ENCODE results near the gene USP28.

USP28 gene

DNA sequence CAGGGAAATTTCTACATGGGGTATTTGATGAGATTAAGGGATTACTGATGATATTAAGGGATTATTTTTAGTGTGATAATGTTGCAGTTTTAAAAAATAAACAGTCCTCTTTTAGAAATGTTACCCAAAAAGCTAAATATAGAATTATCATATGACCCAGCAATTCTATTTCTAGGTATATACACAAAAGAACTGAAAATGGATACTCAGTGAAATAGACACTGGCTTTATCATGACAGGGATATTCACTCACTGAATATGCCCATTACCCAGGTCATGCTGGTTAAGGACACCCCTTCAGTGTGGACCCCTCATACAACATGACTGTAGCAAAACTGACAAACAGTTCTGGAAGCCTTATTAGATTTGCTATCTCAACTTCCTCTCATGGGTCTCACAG, 27.8 kb downstream of the USP28 start:
- POLR2A ChIA-PET: no interaction called here
- CTCF ChIA-PET: no interaction called here
- H3K4me3 ChIP-seq (ENCODE audit: low read depth, low read length): no peak overlapping the region
- TF ChIP-seq, protein P1, sequence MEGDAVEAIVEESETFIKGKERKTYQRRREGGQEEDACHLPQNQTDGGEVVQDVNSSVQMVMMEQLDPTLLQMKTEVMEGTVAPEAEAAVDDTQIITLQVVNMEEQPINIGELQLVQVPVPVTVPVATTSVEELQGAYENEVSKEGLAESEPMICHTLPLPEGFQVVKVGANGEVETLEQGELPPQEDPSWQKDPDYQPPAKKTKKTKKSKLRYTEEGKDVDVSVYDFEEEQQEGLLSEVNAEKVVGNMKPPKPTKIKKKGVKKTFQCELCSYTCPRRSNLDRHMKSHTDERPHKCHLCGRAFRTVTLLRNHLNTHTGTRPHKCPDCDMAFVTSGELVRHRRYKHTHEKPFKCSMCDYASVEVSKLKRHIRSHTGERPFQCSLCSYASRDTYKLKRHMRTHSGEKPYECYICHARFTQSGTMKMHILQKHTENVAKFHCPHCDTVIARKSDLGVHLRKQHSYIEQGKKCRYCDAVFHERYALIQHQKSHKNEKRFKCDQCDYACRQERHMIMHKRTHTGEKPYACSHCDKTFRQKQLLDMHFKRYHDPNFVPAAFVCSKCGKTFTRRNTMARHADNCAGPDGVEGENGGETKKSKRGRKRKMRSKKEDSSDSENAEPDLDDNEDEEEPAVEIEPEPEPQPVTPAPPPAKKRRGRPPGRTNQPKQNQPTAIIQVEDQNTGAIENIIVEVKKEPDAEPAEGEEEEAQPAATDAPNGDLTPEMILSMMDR (IDR thresholded peaks at IDR 0.05; ENCODE audit: insufficient read depth, low read length, missing control alignments): no peak
- DNase-seq (ENCODE audit: low read depth, low spot score): no peak

DNA sequence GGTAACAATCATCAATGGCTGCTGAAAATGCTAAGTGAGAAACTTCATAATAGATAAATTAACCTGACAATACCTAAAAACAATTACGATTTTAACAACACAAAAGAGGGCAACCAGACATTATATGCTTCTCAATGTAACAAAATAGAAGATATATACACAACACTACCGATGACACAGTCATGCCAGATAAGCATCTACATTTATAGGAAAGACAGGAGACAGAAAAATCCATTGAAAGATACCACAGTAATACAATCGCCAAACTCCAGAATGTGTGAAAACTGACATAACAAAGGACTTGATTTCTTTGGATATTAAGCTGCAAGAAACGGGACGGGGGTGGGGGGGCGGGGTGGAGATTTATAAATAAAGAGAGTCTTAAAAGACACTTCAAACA, 28.3 kb downstream of the USP28 start:
- ChIA-PET CTCF (no interaction called here), POLR2A (no interaction called here)
- no peak for DNase-seq (ENCODE audit: low read depth, low spot score)
- no peak overlapping the region for H3K4me3 ChIP-seq (ENCODE audit: low read depth, low read length)
- TF ChIP-seq, protein P1 (IDR thresholded peaks at IDR 0.05; ENCODE audit: insufficient read depth, low read length, missing control alignments): no peak

DNA sequence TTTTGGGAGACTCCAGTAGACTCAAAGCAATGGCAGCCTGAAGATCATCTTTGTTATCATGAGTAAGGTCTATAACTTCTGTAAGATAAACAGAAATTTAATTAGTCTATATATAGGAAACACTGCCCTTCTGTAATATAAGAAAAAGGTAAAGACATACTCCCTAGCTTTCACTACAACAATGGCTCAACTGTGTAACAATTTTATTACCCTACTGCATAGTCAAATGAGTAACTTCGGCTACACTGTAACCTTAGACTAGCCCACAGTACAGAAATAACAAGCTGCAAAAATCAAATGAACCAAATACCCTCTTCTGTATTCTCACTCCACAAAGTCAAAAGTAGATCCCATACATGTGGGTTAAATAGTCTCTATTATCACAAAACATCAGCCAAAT, 33.7 kb downstream of the USP28 start:
- ChIA-PET POLR2A (no interaction called here), CTCF (no interaction called here)
- TF ChIP-seq, protein P1 (IDR thresholded peaks at IDR 0.05; ENCODE audit: insufficient read depth, low read length, missing control alignments): no peak
- H3K4me3 ChIP-seq (ENCODE audit: low read depth, low read length): no peak overlapping the region
- DNase-seq (ENCODE audit: low read depth, low spot score): no peak

DNA sequence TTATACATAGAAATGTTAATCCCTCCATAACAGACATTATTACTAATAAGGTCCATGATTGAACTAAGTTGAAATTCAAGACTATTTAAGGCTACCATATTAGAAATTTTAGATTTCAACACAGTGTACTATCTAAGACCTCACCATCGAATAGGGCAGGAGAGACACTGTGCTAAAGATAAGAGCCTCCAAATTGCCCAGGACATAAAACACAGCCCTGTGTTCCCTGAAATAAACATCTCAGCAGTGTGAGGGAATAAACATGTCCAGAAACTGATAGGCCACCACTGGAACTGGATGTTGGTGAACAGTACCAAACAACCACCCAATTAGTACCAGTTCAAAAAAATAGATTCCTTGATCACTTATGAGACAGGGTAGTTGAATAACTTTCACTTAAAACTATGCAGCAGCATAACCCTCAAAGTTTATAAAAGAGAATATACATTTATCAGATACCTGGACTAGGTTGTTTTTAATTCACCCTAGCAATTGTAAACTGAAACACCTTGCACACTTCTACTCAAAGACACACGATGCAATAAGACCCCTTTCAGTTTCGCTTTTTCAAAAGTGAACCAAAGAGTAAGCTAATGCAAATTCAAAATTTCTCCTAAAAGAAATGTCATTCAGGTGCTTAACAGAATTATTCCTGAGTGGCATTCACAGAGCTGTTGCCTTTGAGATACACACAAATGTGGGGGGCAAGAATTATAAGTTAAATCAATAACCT, 34.3 kb downstream of the USP28 start:
- ChIA-PET POLR2A (no interaction called here), CTCF (no interaction called here)
- no peak for DNase-seq (ENCODE audit: low read depth, low spot score)
- H3K4me3 ChIP-seq (ENCODE audit: low read depth, low read length): no peak overlapping the region
- TF ChIP-seq, protein P1 (IDR thresholded peaks at IDR 0.05; ENCODE audit: insufficient read depth, low read length, missing control alignments): no peak

DNA sequence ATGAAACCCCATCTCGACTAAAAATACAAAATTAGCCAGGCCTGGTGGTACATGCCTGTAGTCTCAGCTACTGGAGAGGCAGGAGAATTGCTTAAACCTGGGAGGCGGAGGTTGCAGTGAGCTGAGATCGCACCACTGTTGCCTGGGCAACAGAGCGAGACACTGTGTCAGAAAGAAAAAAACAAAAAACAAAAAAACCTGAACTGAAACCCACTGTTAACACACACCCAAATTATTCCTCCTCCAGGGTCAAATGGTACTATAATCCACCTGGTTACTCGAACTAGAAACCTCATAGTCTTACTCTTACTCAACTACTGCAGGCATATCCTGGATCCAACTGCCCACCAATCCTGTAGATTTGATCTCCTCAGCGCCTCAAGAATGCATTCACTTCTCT, 35.5 kb downstream of the USP28 start:
- CTCF ChIA-PET: no interaction called here

DNA sequence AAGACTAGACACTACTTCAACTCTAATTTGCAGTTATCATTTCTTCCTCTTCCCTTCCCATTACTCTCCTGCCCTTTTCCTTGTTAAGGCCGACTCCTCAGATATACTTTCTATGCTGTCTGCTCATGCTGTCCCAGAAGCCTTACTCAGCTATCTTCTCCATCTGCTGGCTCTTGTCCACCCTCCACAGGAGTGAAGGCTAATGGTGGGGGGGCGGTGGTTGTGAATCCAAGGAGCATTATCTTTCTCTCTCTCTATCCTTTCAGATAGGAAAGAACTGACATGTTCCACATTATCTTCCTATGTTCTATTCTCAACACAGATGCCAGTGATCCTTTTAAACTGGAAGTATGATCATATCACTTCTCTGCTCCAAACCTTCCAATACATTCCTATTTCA, 37.4 kb downstream of the USP28 start:
- no peak for DNase-seq (ENCODE audit: low read depth, low spot score)
- CTCF ChIA-PET: no interaction called here
- no peak overlapping the region for H3K4me3 ChIP-seq (ENCODE audit: low read depth, low read length)
- TF ChIP-seq, protein P1 (IDR thresholded peaks at IDR 0.05; ENCODE audit: insufficient read depth, low read length, missing control alignments): no peak
- POLR2A ChIA-PET: no interaction called here

More for the DNA sequence above, 35.5 kb downstream of the USP28 start:
- H3K4me3 ChIP-seq (ENCODE audit: low read depth, low read length): no peak overlapping the region
- no peak for DNase-seq (ENCODE audit: low read depth, low spot score)
- TF ChIP-seq, protein P1 (IDR thresholded peaks at IDR 0.05; ENCODE audit: insufficient read depth, low read length, missing control alignments): no peak
- POLR2A ChIA-PET: no interaction called here
